GM21390 (cell line): ENCODE results near the gene PXDN.

ENCODE experiments used
- ATAC-seq: cut with Tn5 transposase; IDR thresholded peaks from one replicate; pipeline ENCODE4 v1.9.1; 2021; ENCODE audit not compliant: unreplicated experiment

Gene PXDN

DNA sequence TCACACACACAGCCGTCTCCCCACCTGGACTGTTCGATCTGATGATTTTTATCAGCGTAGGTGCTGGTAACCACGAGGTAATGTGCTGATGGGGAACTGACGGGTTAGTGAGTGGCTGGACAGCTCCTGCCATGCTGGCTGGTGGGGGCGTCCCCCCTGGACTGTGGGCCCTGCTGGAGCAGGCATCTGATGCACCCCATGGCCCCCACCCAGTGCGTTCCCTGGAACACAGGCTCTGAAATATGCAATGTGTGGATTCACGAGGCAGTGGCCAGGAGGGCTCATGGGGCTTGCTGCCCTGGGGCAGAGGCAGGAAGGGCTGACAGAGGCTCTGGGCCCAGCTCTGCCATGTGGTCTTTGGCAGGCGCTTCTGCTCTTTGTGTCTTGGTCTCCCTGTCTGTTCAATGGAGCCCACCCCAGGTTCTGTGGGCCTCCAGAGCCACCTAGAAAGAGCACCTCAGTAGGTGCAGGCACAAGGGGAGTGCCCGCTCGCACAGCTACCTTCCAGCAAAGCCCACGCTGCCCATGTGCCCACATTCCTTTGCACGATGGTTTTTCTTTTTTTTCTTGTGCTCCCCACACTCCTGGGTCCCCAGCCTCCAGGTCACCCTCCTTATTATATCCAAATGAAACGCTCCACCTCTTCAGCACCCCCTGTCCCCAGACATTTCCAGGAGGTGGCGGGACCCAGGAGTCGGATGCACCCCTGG, 10.3 kb upstream of the PXDN start:
- ATAC-seq: no peak

DNA sequence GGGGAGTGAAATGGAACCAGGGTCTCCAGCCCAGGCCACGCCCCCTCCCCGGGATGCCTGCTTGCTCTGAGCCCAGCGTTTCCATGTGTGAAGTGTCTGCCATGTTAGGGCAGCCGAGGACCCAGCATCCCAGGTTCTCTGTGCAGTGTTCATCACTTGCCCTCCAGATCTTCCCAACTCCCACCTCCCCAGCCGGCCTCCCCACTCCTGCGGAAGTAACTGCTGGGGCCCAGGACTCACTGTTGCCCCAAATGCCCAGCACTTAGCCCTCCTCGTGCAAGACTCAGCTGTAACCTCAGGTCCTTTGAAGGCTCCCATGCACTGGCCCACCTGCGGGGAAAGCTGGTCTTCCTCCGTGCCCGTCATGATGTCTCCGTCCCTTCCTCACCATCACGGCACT, 9.7 kb upstream of the PXDN start:
- no peak for ATAC-seq

DNA sequence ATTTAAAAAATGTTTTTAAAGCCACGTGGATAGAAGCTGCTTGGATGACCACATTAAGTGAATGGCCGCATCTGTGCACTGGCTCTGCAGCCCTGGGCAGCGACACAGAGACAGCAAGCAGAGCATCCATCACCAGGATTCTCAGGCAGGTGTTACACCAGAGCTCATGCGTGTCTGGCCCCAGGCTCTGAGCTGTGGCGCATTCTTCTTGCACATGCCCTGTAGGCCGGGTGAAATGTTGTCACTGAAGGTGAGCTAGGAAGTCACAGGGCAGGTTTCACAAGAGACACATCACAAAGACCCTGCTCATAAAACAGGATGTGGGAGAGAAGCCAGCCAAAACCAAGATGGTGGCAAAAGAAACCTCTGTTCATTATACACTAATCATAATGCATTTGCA, 8.4 kb upstream of the PXDN start:
- no peak for ATAC-seq

DNA sequence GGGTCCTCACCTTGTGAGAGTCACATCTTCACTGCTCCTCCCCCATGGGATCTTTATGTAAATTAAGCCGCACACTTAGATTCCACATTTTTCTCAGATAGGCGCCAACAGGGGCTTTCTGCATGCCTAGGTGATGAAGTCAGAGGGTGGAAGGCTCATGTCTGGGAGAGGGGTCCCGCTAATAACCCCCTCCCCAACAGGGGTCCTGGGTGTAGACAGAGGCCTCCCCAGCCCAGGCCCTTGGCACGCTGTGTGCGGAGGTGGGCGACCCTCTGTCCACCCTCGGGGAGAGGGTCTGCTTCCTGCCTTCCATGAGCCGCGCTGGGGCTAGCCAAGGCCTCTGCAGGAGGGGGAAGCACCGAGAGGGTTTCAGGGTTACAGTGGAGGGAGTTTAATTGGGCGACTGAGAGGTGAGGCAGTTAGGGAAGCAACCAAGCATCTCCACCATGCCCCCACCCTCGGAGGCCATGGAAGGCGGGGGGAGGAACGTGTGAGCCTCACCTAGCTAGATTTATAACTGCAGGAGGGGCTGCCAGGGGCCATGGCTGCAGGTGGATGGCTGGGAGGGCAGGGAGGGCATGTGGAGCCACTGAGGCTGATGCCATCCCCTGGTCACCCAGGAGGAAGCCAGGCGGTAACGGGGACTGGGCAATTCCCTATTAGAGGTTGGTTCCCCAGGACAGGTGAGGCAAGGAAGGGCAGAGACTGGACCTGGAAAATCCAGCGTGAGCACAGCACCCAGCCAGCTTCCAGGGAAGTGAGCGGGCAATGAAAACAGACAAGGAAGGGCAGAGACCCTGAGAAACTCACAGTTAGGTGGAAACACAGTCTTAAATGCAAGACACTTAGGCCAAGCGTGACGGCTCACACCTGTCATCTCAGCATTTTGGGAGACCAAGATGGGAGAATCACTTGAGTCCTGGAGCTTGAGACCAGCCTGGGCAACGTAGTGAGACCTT, 7.7 kb upstream of the PXDN start:
- ATAC-seq: no peak

DNA sequence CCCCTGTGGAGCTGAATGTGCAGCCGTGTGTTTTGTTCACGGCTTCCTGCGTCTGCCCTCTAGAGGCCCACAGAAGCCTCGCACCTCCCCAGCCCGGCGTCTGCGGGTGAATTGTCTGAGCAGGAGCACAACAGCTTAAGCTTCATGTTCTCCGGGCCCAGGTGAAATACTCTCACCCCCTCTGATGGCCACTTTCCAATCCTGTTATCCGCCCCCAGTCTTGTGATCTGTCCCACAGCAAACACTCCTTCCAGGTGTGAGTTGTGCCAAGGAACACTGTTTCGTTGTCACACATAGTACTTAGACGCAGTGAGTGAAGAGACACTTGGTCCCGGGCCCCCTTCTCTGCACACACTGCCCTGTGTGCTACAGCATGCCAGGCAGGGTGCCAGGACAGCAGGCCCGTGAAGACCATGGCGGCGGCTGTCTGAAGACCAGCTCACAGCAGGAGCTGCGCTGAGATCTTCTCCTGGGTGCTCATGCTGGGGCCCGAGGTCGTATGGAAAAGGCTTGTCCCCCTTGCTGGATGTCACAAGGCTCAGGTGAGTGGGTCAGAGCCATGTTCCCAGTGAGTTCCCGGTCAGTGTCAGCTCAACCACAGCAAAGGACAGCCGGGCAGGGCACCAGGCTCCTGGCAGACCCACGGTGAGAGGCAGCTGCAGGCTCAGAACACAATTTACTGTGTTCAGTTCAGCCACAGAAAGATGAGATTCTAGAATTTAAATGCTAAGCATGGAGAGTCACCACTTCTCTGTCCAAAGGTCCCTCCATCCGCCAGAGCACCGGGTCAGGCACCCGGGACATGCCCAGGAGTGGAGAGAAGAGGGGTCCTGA, 6.8 kb upstream of the PXDN start:
- no peak for ATAC-seq

DNA sequence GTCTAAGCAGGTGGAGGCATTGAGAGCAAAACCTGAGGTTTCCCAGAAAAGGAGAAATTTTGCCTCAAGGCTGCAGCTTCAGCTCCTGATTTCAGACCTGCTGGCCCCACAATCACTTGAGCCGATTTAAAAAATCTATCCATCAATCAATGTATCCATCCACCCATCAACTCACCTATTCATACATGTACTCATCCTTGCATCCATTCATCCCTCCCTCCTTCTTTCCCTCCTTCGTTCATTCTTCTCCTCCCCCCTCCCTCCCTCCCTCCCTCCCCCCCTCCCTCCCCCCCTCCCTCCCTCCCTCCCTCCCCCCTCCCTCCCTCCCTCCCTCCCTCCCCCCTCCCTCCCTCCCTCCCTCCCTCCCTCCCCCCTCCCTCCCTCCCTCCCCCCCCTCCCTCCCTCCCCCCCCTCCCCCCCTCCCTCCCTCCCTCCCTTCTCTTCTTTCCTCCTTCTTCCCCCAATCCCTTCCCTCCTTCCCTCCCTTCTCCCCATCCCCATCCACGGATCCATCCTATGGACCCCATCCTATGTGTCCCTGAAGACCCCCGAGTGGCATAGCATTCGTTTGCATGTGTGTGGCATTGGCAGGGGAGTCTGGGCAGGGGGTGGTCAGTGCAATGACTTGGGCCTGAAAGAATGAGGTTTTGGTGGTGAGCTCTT, 6.1 kb upstream of the PXDN start:
- ATAC-seq: no peak

DNA sequence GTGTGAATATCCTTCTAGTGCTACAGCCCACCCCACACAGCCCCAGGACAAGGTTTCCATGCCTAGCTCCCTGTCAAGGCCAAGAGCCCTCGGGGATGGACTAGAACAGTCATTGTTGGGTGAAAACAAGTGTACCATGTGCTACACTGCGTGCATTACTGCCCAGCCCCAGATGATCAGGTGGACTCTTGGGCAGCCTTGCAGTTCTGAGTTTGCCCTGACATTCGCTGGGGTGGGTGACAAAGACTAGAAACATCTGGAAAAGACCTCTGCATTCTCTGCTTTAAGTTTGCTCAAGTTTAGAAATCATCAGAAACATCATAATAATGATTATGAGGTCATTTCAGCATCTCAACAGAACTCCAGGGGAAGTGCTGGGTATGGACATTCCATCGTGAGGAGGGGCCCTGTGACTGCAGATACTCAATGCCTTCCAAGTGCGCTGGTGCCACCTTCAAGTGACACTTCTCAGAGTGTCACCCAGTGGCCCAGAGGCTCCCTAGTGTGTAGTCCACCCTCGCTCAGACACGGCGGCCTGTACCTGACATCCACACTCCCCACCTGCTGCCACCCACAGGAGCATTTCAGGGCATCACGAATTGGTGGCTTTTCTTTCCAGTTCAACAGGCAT, 5.3 kb upstream of the PXDN start:
- no peak for ATAC-seq

DNA sequence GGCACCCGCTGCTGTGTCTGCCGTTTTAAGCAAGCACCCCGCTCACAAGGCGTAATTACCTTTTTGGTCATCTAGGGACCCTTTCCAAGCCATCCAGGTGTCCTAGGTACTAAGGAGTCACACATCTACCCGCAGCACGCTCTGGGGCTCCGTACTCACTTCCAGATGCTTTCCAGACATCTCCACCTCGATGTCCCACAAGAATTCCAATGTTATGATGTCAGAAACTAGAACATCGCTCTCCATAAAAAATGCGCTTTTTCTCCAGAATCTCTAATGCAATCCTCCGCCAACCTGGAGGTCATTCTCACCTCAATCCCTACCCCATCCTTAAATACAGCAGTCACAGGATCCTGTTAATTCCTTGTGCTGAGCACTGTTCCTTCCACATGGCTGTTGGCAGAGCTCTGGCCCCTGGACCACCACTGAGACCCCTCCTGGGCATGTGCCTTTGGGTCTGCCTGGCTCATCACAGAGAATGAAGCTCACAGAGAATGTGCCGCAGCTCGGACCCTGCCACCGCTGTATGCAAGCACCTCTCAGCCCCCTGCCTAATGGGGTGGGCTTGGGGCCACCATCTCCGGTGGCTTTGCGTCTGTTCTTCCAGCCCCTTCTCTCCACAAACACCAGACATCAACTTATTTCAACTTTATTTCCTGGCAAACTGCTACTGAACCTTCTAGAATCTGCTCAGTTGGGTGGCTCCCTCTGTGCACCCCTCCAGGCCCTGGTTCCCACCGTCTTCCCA, 4.6 kb upstream of the PXDN start:
- no peak for ATAC-seq

DNA sequence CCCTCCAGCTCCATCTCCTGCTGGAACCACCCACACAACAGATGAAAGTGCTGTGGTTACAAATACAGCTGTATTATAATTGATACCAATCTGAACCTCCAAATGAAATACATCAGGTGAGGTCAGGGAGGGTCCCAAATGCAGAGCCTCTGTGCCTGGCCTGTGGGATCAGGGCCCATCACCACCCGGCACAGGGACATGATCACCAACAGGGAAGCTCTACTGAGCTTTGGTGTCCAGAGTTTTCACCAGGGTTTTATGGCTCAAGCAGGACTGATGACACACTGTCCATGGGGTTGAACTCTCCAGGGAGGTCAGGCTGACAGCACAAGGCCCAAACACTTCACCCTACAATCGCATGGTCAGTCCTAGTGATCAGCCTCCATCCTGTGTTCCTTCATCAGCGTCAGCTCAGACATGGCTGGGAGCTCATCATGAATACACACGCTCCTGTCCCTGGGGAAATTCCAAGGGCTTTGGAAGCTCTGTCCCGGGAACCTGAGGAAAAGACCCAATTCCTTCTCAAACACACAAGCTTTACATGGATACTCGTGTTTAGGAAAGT, 3.9 kb upstream of the PXDN start:
- no peak for ATAC-seq

DNA sequence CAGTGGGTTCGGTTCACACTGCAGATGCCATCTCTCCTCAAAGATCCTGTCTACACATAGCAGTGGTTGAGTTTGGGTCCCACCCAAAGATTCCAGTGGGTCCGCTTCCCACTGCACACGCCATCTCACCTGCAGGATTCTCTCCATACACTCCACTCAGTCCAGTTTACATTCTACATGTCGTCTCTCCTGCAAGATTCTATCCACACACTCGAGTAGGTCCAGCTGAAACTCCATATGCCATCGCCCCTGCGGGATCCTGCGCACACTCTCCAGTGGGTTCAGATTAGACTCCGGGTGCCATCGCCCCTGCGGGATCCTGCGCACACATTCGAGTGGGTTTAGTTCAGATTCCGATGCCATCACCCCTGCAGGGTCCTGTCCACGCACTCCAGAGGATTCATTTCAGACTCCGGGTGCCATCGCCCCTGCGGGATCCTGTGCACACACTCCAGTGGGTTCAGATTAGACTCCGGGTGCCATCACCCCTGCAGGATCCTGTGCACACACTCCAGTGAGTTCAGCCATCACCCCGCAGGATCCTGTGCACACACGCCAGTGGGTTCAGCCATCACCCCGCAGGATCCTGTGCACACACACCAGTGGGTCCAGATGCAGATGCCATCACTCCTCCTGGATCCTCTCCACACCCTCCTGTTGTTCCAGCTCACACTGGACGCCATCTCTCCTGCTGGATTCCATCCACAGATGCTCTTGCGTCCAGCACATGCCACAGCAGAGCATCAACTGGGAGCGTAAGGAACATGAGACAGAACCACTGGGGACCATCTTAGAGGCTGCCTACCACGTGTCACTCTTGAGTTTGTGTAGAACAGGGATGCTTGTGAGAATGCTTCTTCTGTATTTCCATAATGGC, 3.0 kb upstream of the PXDN start:
- no peak for ATAC-seq

DNA sequence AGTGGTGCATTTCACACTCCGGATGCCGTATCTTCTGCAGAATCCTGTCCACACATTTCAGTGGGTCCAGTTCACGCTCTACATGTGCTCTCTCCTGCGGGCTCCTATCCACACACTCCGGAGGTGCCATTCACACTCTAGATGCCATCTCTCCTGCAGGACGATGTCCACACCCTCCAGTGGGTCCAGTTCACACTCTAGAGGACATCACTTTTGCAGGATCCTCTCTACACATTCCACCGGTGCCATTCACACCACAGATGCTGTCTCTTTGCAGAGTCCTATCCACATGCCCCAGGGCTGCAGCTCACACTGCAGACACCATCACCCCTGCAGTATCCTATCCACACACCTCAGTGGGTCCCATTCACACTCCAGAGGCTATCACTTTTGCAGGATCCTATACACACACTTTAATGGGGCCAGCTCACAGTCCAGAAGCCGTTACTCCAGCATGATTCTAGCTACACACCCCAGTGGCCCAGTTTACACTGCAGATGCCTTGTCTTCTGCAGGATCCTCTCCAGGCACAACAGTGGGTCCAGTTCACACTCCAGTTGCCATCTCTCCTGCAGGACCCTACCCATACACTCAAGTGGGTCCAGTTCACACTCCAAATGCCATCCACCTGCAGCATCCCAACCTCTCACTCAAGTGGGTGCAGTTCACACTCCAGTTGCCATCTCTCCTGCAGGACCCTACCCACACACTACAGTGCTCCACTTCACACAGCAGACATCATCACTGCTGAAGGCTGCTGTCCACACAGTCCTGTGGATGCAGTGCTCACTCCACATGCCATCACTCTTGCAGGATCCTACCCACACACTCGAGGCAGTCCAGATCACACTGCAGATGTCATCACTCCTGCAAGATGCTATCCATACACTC, 2.1 kb upstream of the PXDN start:
- no peak for ATAC-seq

DNA sequence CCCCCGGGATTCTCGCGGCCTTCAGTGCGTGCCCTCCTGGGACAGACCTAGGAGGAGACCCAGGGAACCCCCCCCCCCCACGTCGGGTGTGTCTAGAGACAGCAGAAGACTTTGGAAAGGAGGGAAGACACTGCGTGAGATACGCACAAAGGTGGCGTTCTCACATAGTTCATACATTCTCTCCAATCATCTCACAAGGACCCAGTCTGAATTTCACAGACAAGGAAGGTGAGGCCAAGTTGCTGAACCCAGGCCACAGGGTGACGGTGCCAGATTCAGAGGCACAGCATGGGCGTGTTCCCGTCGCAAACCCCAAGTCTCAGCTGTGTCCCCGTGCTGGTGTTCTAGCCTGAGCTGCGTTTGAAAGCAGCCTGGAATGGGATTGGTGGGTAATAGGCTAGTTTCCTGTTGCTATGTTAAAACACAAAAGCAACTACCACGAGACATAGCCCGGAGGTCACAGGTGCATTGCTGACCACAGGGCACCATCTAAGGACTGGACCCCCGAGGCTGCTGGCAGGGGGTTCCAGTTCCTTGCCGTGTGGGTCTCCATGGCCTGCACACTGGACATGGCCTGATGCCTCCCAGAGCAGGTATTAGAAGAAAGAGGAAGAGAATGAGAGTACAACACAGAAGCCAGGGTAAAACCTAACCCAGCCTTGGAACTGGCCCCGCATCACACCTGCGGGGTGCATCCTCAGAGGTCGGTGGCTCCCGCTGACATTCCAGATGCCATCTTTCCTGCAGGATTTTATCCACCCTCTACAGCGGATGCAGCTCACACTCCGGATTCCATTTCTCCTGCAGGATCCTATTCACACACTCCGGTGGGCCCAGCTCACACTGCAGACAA, 1.1 kb upstream of the PXDN start:
- ATAC-seq: no peak

DNA sequence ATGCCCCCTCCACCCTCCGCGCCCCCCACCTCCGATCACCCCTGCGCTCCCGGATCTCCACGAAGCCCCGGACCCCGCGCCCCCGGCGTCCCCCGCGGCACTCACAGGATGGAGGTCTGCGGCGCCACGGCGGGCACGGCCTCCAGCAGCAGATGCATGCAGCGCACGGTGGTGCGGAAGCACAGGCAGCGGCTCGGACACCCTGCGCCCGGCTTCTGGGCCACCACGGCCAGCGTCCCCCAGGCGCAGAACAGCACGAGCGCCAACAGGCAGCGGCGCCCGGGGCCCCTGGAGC, 217 bp downstream of the PXDN start:
- no peak for ATAC-seq

DNA sequence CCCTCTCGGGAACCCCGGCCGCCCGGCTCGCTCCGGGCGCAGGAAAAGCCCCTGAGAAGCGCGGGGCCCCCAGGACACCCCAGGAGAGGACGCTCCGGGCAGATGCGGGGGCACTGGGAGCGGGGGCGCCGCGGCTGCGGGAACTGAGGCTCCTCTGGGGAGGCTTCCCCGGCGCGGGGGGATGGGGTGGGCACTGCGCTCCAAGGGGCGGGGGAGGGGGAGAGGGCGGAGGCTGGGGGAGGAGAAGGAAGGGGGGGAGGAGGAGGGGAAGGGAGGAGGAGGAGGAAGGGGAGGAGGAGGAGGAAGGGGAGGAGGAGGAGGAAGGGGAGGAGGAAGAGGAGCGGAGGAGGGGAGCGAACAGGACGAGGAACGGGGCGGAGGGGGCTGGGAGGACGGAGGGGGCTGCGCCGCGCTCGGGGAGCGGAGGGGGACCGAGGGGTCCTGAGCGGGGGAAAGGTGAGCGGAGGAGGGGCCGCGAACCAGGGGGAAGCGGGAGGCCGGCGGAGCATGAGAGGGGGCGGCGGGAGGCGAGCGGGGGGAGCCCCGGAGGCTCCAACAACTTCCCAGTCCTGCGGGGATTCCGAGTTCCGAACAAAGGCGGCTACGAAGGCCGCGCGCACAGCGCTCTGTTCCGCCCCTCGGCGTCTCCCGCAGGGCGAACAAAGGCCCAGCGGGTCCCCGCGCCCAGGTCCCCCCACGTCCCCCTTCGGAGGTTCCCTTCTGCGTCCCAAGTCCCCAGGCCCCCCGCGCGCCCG, 742 bp downstream of the PXDN start:
- no peak for ATAC-seq

DNA sequence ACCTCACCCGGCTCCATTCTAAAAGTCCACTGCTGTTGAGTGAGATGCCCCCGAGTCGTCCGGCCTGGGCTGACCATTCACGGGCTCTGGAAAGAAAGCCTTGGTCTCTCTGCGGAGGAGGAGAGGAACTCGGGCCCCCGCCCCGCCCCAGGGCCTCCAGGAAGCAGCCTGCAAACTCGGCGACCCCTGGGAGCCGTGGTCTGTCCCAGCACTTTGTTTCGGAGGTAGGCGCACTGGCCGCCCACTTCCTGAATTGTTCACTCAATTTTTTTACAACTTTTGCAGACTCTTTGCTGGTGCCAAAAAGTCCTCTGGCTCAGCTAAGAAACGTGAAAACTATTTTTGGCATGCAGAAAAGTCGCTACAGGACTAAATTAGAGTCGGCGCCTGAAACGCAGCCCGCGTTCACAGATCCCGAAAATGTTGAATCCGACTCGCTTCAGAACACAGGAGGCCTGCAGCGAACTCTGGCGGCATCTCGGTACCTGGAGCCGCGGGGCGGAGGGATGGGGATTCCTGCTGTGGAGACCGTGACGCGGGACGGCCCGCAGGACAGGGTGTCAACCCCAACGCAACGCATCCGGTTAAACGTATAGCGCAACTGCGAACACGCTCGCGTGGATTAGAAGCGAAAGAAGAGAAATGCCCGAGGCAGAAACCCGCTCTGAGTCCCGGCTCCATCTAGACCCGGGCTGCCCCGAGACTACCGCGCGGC, 1.5 kb downstream of the PXDN start:
- no peak for ATAC-seq
